Central memory CD4-positive, alpha-beta T cell (primary cell): Measurements from ENCODE around the gene CFAP58.

Source experiments
- DNase-seq: peaks from one replicate; pipeline ENCODE4 v3.0.0; 2022

Gene CFAP58

DNA sequence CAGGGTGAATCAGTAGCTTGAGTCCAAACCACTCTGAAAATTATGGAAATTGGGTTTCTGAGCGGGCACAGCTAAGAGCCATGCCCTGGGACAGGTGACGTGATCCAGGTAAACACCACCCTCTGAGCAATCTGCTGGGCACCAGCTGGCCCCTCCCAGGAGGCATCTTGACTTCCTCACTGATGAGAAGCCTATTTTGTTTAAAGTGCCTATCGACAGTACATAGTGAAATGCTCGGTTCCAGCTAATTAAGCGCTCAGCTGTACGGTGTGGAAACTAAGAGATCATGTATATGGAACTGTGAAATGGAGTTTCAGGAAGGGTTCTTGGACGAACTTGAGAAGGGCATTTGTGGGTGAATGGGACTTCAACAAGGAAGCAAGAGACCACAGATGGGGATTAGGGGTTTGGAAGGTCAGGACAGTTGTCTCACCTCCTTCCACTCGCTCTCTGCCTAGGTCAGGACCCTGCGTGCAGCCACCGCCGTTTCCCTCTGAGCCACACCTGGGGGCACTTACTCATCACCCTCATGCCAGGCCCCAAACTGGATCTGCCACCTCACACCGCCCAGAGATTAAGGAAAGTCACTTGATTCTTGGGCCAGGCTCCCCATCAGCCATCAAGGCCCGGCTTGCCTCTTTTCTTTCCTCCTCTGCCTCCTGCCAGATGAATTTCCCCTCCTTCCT, 18.5 kb upstream of the CFAP58 start:
- DNase-seq = no peak

DNA sequence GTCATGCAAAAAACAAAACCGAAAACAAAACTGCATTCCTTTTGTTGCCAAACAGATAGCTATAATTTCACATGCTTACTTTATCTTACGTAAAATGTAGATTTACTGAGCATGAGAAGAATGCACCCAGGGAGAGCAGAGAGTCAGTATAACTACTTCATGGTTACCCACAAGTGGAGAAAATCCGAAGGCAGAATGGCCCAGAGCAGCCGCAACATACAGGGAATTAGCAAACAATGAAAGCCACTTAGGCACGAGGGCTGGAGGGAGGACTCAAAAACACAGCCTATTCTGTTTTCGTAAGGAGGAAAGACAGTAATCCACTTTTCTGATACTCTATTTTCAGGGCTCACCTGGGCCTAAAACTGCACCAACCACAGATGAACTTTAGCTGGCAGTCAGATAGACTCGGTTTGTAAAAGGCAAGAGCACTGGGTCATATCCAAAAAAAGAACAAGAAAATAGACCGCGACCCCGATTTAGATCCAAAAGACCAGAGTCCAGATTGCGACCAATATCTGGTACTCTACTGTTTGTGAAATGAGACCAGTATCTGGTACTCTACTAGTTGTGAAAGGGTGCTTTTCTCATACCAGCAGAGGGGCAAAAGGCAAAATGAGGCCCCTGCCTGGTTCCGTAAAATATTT, 16.7 kb upstream of the CFAP58 start:
- no peak for DNase-seq

DNA sequence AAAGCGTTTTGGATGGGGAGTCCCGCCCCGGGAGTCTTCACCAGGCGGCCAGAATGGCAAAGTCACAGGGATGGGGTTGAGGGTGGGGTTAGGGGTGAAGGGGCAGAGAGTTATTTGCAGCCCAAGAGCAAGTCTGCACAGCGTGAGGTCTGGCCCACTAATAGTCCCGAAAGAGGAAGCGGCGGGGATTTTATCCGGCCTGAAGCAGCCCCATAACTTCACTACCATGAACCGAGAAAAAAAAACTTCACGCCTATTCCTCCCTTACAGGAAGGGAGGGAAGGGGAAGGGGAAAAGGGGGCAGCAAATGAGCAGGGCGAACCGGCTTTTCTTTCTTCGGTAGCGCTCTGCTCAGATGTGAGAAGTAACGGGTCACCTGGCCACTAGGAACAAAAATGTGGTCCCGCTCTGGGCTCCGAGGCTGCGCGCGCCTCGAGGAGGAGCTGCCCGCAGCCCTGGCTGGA, 16.1 kb upstream of the CFAP58 start:
- no peak for DNase-seq

DNA sequence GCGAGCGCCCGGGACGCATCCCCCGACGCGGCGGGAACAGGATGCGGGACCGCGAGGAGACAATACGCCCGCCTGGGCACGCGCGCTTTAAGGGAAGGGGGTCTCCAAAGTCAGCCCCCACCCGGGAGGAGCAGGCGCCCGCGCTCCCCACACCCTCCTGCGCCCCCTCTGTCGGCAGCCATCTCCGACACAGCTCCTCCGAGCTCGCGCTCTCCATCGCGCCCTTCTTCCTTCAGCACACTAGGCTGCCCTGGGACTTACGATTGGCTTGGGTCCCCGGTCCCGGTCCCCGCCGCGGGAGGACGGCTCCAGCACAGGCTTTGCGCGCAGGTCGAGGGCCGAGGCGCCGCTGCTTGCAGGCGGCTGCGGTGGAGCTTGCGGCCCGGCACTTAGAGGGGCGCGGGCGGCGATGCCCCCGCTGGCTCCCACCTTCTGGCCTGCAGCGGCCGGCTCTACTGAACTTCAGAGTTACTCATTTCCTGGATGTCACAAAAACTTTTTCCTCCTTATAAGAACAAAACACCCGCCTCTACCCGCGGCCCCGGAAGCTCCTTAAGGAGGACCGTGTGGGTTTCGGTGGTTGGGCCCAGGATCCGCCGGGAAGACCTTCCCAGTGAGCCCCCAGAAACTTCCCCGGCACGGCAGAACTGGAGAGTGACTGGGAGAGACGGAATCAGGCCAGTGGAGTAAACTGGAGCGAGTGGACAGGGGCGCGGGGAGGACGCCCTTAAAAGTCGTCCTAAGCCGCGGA, 15.5 kb upstream of the CFAP58 start, which contains the start of gene ITPRIP:
TSS of gene ITPRIP (minus strand) at position 481 of the 751 bp plus-strand sequence. CDS start 22,414 bp downstream, outside the sequence.
- DNase-seq = peak; percentile 85

DNA sequence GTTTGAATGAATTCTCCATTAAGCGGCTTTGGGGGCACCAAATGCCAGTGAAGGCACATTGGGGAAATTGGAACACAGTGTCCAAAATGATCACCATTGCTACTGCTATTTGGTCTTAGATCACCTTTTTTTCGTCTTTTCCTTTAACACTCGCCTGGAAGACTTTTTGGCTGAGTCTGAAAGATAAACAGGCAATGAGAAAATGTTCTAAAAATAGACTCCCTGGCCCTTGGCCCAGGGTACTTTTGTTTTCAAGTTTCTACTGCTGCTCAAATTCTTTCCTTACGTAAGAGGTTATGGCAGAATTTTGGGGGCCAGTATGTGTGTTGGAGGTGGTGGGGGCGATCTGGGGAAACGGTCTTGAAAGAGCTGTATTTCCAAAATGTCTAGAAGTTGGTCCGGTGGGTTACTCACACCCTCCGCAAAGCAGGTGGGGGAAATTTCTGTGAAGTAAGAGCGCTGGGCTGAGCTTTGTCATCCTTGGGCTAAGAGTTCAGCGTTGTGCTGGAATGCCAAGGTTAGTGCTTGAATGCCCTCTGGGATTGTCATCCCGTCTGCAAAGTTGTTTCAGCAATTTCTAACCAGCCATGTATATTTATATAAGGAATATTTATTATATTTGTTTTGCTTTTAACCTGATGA, 14.0 kb upstream of the CFAP58 start:
- no peak for DNase-seq

DNA sequence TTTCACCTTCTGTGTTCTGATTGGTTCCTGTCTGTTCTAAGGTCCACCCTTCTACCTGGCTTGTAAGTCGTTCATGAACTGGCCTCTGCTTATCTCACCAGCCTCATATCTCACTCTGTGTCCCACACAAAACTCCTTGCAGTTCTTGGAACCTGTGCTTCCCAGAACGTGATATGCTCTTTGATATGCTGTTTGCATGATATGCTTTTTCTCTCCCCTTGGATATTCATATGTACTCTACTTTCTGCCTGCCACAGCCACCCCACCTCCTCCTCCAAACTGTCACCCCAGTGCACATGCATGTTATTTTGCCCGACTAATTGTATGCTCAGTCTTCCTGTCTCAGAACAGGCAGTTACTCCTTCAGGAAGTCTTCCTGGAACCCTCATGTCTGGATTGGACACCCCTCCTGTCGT, 13.5 kb upstream of the CFAP58 start:
- DNase-seq = no peak

DNA sequence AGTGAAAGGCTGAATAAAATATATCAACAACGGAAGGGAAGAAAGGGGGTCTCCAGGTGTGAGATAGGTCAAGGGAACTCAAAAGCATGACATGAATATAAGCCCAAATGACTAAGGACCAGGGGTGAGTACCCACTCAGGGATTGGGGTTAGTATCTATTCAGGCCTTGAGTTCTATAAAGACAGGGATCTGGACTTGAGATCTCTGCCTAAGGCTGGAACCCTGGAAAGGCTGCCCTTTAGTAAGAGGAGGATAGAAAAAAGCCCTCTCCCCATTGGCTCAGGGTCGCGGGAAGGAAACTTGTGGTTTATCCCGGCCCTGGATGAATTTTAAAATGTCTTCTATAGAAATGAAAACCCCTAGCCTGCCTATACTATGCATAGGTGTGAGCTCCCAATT, 13.0 kb upstream of the CFAP58 start:
- no peak for DNase-seq

DNA sequence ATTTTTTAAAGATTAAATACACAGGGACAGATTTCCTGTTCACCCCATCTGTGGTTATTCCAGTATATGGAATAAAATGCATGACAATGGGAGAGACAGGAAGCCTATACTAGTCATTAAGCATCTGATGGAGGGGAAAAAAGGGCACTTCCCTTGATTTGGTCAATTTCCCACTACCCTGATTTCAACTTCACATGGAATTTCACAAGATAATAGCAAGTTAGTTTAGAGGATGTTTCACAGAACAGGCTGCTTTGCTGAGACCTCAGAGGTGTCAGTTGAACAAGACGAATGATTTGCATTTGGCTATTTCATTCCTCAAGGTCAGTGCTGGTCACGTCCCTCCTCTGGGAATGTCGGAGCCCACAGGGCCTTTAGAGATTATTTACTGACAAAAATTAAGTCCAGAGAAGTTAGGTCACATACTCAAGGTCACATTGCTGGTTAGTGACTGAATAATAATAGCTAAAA, 10.7 kb upstream of the CFAP58 start:
- DNase-seq = no peak

DNA sequence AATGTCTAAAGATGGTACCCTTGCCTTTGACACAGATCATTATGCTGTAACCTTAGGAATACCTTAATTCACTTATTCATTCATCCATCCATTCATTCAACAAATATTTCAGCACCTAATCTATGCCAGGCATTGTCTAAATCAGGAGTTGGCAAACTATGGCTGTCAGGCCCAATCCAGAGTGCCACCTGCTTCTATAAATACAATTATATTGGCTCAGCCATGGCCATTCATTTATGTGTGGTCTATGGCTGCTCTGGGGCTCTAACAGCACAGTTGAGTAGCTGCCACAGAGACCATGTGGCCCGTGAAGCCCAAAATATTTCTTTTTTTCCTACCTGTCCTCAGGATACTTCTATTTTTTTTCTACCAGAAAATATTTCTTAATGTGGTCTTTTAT, 9.4 kb upstream of the CFAP58 start:
- no peak for DNase-seq

DNA sequence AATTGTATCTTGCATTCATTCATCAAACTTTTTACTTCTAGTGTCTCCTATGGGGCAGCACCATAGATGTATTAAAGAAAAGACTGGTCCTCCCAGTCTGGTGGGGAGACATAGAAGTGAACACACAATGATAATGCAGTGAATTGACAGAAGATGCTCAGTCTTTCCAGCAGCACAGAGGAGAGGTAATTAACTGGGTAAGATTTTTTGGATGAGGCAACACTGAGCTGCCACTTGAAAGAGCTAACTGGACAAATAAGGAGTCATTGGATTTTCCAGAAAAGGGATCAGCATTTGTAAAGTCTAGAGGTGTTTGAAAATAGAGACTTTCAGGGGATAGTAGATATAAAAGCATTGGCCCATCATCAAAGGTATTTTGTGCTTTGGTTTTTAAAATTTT, 8.1 kb upstream of the CFAP58 start:
- no peak for DNase-seq

DNA sequence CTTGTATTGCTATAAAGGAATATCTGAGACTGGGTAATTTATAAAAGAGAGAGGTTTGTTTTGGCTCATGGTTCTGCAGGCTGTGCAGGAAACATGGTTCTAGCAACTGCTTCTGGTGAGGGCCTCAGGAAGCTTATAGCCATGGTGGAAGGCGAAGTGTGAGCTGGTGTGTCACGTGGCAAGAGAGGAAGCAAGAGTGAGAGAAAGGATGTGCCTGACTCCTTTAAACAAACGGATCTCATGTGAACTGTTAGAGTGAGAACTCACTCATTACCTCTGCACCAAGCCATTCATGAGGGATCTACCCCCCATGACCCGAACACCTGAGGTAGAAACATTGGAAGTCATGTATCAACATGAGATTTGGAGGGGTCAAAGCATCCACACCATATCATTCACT, 7.7 kb upstream of the CFAP58 start:
- no peak for DNase-seq

DNA sequence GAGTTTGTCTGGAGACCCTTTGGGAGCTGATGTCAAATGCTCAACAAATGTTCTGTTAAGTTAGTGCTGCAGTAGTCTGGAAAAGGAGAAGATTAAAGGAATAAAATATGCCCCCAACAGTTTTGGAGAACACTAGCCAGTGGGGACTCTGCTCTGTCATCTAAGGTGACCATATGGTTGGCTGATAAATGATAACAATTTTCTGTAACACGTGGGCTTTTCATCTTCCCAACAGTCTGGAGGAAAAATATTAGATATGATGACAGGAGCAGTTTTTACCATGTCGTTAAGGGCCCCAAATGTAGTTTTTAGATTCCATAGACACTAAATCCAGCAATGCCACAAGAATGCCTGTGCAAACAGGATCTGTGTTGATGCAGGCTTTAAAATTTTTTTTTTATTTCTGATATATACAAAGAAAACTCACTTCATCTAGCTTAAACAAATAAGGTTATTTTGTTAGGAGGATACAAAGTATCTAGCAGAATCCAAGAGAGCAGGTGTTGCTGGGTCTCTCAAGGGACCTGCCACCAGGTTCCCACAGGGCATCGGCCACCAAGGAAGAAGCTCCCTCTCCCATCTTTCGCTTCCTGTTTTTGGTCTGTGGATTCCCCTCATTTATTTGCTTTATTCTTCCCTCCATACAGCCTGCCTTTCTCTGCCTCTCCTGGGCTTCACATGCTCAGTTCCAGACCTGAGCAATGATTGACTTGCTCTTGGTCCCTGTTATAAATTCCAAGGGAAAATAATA, 6.2 kb upstream of the CFAP58 start:
- DNase-seq = no peak

DNA sequence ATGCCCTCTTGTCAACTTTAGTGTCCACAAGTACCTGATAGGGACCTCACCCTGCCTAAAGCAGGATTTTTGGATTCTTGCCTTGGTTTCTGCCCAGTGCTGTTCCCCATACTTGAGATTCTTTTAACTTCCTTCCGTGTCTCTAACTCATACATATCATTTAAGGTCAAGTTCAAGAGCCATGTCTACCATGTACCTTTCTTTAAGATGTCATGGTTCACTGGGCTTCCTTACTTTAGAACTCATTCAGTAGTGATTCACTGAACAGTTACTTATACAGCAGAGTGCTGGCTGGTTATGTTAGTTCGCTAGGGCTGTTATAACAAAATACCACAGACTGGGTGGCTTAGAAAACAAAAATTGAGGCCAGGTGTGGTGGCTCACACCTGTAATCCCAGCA, 5.0 kb upstream of the CFAP58 start:
- DNase-seq = no peak

DNA sequence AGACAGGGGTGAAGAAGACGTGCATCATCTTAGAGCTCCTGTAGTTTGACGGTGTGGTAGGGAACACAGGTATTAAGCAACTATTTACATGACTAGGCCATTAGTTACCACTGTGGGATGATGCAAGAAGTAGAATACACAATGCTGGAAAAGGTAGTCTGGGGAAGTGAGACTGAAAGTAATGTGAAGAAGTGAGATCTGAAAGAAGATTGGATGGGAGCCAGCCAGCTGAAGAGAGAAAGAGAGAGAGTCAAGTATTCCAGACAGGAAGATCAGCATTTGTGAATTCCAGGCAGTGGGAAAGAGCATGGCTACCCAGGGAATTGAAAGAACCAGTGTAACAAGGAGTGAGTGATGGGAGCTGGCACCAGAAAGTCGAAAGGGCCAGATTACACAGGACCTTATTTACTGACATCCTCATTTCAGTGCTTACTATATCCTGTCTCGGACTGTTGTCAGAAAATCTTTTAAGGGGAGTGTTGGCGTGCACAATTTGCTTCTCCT, 4.0 kb upstream of the CFAP58 start:
- no peak for DNase-seq

DNA sequence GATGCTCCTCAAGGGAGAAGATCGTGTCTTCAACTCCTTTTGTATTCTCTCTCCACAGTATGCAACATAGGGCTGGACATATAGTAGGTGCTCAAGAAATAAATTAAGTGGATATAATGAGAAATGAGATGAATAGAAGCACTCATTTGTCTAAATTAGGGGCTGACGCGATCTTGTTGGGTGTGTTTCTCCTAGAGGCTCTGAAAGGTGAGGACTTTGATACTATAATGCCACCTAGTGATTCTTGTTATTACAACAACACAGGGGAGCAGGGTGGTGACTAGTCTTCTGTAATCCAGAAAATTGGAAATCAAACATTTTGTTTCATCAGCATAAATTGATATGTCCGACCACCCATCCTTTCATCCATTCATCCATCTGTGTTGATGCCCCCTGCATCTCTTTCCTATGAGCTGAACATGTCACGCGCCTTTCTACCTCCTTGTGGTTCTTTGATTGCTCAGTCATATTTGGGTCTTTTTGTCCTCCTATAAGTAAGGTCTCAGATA, 3.5 kb upstream of the CFAP58 start:
- DNase-seq = peak; percentile 69

DNA sequence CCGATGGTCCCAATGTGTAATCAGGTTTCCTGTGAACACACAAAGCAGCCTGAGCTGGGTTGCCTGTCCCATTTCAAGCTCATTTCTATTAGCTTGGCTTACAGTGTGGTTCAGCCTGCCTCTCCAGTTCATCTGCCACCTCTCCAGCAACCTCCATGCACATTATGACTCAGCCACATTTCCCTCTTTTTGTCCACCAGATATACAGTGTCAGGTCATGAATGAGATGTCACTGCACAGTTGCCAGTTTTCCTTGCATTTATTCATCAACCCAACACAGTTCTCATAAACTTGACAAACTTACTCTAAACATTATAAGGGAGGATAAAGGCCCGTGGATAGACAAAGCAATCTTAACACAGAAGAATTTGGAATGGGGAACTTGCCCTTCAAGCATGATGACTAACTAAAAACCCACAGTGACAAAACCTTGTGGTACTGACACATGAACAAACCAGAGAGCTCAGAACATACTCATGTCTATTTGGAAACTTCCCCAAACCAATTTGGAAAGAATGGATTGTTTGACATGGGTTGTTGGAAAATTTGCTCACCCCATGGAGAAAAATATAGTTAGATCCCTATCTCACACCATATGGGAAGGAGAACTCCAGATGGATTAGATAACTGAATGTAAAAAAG, 2.5 kb upstream of the CFAP58 start:
- DNase-seq = no peak

DNA sequence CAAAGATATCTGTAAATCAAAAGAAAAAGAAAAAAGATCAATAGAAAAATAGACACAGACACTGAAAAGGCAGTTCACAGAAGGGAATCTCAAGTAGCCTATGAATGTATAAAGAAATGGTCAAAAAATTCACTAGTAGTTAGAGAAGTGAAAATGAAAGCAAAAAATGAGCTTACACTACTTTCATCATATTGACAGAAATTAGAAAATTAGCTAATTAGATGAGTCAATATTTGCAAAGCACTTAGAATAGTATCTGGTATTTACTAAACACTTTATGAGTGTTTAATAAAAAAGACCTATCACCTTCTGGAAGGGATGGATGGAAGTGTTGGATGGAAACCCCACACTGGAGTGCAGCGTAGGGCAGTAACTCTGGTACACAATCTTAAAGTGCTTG, 1.7 kb upstream of the CFAP58 start:
- DNase-seq = no peak

DNA sequence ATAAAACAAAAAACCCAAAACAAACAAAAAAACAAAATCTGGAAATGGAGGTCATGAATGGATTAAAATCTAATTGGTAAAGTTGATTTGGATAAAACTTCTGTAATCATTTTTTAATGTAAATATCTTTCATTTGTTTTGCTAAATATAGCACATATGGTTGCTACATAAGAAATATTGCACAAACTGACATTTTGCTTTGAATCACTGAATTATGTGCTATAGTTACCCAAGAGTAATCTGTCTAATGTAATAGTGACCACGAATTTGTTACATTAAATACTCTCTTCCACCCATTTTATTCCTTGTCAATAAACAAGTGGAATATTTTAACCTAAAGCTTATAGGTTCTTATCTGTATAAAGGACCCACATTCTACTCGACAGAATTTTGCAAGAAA, 6.2 kb downstream of the CFAP58 start:
- no peak for DNase-seq

DNA sequence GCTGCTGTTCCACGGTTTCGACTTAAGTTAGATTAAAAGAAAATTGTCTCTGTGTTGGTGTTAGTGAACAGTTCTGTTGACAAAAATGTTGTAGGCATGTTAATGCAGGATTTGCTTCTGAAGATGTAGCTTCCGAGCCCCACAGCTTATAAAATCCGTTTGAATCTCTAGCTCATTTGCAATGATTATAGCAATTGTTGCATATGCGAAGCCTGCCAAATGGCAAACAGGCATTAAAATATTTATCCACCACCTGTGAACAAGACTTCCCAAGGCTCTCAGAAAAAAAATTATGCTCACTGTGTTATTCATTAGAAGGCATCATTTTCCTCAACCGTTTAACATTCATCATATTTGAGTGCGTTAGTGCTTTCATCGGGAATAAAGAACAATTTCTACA, 14.3 kb downstream of the CFAP58 start:
- no peak for DNase-seq

DNA sequence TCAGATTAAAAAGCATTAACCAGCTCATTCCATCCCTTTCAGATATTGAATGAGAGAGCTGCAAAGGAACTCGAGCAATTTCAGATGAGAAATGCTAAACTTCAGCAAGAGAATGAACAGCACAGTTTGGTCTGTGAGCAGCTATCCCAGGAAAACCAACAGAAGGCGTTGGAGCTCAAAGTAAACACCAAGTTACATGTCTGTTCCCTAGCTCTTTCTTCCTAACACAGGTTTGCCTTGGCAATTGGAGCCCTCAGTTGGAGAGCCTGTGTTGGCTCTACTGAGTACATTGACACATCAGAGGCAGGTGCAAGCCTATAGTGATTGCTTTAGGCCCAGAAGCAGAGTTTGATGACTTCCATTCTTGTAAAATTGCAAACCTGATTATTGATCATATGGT, 14.7 kb downstream of the CFAP58 start:
- DNase-seq = no peak

DNA sequence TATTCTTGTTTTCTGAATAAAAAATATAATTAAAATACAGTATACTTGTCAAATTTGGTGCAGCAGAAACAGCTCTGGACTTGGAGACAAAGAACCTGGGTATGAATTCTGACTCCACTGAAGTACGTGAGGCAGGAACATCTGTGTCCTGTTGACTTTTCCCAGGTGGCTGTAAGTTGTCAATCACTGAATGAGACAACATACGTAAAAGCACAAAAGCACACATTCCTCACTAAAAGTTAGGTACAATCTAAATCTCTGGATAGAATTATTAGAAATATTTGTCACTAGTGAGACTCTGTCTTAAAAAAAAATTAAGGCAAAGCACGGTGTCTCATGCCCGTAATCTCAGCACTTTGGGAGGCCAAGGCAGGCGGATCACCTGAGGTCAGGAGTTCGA, 18.1 kb downstream of the CFAP58 start:
- DNase-seq = no peak

DNA sequence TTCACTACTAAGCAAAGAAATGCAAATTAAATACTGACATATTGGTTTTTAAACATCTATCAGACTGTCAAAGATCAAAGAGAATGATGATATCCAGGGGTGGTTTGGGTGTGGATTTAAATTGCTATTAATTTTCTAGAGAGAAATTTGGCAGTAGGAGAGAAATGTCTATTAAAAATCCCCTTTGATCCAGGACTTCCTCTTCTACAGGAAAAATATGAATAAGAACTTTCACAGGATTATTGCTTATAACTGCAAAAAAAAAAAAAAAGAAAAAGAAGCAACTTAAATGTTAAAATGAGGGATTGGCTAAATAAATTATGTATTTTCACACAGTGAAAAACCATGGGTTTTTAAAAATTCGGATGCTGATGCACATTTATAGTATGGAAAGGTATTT, 21.0 kb downstream of the CFAP58 start:
- no peak for DNase-seq
